Suprapubic skin (tissue), 4 donors: ENCODE measurements around the gene LRCH1. TPM values are rescaled to one million over a fixed set of nuclear protein-coding genes. Genes with fewer than 3 reads are reported as not detected.

ENCODE experiments used
- DNase-seq, 2 donors: peaks; one replicate each; pipeline ENCODE4 v3.0.0-alpha.2; 2019; ENCODE audit warnings: low spot score in 2 of 2
- H3K27ac ChIP-seq: fragments of 200-600 bp; sonication (generic); one replicate; pipeline ENCODE4 v1.5.1; 2019
- H3K27me3 ChIP-seq: fragments of 200-600 bp; sonication (generic); one replicate; pipeline ENCODE4 v1.5.1; 2019
- H3K36me3 ChIP-seq: fragments of 200-600 bp; sonication (generic); one replicate; pipeline ENCODE4 v1.5.1; 2019
- H3K4me1 ChIP-seq: fragments of 200-600 bp; sonication (generic); one replicate; pipeline ENCODE4 v1.5.1; 2019
- H3K4me3 ChIP-seq: fragments of 200-600 bp; sonication (generic); one replicate; pipeline ENCODE4 v1.5.1; 2019; ENCODE audit warnings: mild to moderate bottlenecking
- H3K9me3 ChIP-seq: fragments of 200-600 bp; sonication (generic); one replicate; pipeline ENCODE4 v1.5.1; 2019
- EP300 ChIP-seq: sonication (generic); formaldehyde crosslinking; IDR thresholded peaks from one replicate; pipeline ENCODE4 v1.6.1; 2017; ENCODE audit warnings: antibody characterized with exemption
- POLR2A ChIP-seq, 2 donors: fragments of 450-650 bp; IDR thresholded peaks; one replicate each; pipeline ENCODE4 v1.6.1; 2017; ENCODE audit warnings: antibody characterized with exemption in 2 of 2, mild to moderate bottlenecking in 2 of 2, moderate library complexity in 2 of 2
- POLR2AphosphoS5 ChIP-seq, 3 donors: sonication (generic); formaldehyde crosslinking; IDR thresholded peaks; one replicate each; pipeline ENCODE4 v1.6.1; 2017; ENCODE audit warnings: antibody characterized with exemption in 3 of 3
- WGBS: methylation state at CpG from one replicate; pipeline ENCODE4 v1.1.5; 2018; 5-methylcytosine and 5-hydroxymethylcytosine counted together
- total RNA-seq, 4 donors: library from RNA; depleted of rRNA; stranded (reverse); fragments of >200 nt; gene quantifications; one replicate each; pipeline ENCODE4 v1.1.0, GENCODE V29; 2016
- TF ChIP-seq, protein P1 (sequence below), 2 donors: fragments of 200-600 bp in 1 of 2; fragments of 450-650 bp in 1 of 2; sonication (generic) in 1 of 2; IDR thresholded peaks; one replicate each; pipeline ENCODE4 v1.5.1; 2016 to 2019; ENCODE audit warnings: antibody characterized with exemption in 2 of 2, mild to moderate bottlenecking in 1 of 2, moderate library complexity in 1 of 2

The LRCH1 gene
- total RNA-seq, 4 donors from 2014 or later: 29.1 to 44.7 (median 34.9) TPM

DNA sequence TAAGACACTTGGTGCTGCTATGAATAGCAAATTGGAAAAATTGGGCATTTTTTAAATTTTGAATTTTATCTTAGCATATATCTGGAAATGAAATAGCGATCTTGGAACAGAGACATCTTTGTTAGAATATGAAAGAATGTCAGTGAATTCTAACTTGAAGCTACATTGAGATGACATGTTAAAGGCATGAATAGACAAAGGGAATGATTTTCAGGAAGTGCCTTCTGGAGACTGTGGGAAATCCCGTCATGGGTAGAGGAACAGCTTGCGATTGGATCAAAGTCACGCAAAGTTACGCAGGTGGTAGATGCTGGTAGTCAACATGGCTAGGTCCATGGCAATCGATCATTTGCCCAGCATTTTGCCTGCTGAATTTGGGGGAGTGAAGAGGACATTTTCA is 43.5 kb downstream of the LRCH1 start:
- no peak for DNase-seq
- H3K27me3 ChIP-seq: no peaks in the 10 kb centered on the region
- H3K27ac ChIP-seq: peak overlapping the region; percentile 79
- H3K4me3 ChIP-seq: no peak overlapping the region
- no peak for TF ChIP-seq POLR2AphosphoS5 (IDR thresholded peaks at IDR 0.05)
- no peak for TF ChIP-seq EP300
- TF ChIP-seq POLR2A (IDR thresholded peaks at IDR 0.05): no peak
- TF ChIP-seq, protein P1, sequence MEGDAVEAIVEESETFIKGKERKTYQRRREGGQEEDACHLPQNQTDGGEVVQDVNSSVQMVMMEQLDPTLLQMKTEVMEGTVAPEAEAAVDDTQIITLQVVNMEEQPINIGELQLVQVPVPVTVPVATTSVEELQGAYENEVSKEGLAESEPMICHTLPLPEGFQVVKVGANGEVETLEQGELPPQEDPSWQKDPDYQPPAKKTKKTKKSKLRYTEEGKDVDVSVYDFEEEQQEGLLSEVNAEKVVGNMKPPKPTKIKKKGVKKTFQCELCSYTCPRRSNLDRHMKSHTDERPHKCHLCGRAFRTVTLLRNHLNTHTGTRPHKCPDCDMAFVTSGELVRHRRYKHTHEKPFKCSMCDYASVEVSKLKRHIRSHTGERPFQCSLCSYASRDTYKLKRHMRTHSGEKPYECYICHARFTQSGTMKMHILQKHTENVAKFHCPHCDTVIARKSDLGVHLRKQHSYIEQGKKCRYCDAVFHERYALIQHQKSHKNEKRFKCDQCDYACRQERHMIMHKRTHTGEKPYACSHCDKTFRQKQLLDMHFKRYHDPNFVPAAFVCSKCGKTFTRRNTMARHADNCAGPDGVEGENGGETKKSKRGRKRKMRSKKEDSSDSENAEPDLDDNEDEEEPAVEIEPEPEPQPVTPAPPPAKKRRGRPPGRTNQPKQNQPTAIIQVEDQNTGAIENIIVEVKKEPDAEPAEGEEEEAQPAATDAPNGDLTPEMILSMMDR (IDR thresholded peaks at IDR 0.05): no peak
- WGBS: 40% methylated on average over 6 of the region's 6 CpGs
- peaks cover 67% of the 10 kb centered on the region for H3K4me1 ChIP-seq
- H3K36me3 ChIP-seq: no peaks in the 10 kb centered on the region
- no peaks in the 10 kb centered on the region for H3K9me3 ChIP-seq

DNA sequence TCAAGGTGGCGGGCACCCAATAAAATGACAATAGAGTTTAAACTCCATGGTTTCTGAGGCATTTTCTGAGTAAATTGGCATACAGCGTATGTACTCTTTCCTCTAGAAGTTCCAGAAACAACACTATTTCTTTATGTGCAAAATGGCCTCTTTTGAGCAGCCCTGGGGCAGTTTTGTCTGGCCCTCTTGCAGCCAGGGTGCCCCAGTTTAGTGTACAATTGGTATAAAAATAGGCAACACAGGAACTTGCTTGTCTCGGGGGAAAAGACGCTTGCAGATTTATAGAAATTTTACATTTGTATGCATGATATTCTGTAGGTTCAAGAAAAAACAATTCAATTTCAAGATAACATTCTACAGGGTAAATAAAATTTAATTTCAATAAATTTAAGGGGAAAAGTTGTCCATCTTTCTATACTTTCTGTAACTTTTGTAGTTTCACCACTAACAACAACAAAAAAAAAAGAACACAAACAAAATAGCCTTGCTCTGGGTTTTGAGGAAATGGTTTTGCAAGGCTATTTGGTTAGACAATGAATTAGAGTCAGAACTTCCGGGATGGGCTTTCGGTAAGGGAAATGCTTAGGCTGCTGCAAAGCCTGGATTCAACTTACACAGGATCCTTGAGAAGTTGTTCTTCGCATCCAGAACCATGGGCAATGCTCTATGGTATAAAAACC is 45.3 kb downstream of the LRCH1 start:
- TF ChIP-seq EP300 (no peak), POLR2A (IDR thresholded peaks at IDR 0.05) (no peak), POLR2AphosphoS5 (IDR thresholded peaks at IDR 0.05) (no peak)
- TF ChIP-seq, protein P1 (IDR thresholded peaks at IDR 0.05): no peak
- H3K4me1 ChIP-seq: peaks cover 69% of the 10 kb centered on the region

DNA sequence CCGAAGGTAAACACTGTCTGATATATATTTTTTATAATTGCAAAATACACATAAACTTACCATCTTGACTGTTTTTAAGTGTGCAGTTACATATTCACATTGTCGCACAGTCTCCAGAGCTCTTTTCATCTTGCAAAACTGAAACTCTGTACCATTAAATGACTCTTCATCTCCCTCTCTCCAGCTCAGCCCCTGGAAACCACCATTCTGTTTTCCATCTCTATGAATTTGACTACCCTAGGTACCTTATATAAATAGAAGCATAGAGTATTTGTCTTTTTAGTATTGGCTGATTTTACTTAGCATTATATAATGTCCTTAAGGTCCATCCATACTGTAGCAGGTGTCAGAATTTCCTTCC is 45.8 kb downstream of the LRCH1 start:
- WGBS: 74% methylated on average over 2 of the region's 2 CpGs
- no peak for DNase-seq
- H3K4me1 ChIP-seq: peaks cover 71% of the 10 kb centered on the region
- H3K36me3 ChIP-seq: no peaks in the 10 kb centered on the region
- H3K27me3 ChIP-seq: no peaks in the 10 kb centered on the region
- TF ChIP-seq EP300 (no peak), POLR2A (IDR thresholded peaks at IDR 0.05) (no peak), POLR2AphosphoS5 (IDR thresholded peaks at IDR 0.05) (no peak)
- TF ChIP-seq, protein P1 (IDR thresholded peaks at IDR 0.05): no peak
- no peak overlapping the region for H3K4me3 ChIP-seq
- no peak overlapping the region for H3K27ac ChIP-seq
- no peaks in the 10 kb centered on the region for H3K9me3 ChIP-seq

More for the DNA sequence above, 45.3 kb downstream of the LRCH1 start:
- Histone ChIP-seq H3K36me3 (no peaks in the 10 kb centered on the region), H3K4me3 (no peak overlapping the region), H3K27me3 (no peaks in the 10 kb centered on the region), H3K27ac (peak overlapping the region; percentile 15), H3K9me3 (no peaks in the 10 kb centered on the region)
- DNase-seq: no peak
- 78% methylated on average over 7 of the region's 7 CpGs for WGBS

- H3K9me3 ChIP-seq: no peaks in the 10 kb centered on the region
- no peak overlapping the region for H3K4me3 ChIP-seq
- no peak overlapping the region for H3K27ac ChIP-seq
- no peak for DNase-seq
- TF ChIP-seq, protein P1 (IDR thresholded peaks at IDR 0.05): no peak
- TF ChIP-seq POLR2AphosphoS5 (IDR thresholded peaks at IDR 0.05): no peak
- no peak for TF ChIP-seq EP300
- TF ChIP-seq POLR2A (IDR thresholded peaks at IDR 0.05): no peak
- no peaks in the 10 kb centered on the region for H3K36me3 ChIP-seq
- peaks cover 72% of the 10 kb centered on the region for H3K4me1 ChIP-seq
- no peaks in the 10 kb centered on the region for H3K27me3 ChIP-seq
- WGBS: 81% methylated on average over 3 of the region's 3 CpGs
Measured at GRCh38 chr13:46600943-46601311, 48.0 kb downstream of the LRCH1 start.

DNA sequence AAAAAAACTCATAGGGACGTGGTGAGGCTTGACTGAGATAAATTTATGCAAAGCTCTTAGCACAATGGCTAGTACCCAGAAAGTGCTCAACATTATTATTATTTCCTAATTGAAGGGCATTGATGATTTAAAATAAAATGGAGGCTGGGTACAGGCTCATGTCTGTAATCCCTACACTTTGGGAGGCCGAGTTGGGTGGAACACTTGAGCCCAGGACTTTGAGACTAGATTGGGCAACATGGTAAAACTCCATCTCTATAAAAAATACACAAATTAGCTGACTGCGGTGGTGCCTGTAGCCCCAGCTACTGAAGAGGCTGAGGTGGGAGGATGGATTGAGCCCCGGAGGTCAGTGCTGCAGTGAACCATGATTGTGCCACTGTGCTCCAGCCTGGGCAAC is 49.6 kb downstream of the LRCH1 start:
- TF ChIP-seq POLR2AphosphoS5 (IDR thresholded peaks at IDR 0.05): no peak
- no peak for TF ChIP-seq EP300
- no peak for TF ChIP-seq POLR2A (IDR thresholded peaks at IDR 0.05)
- TF ChIP-seq, protein P1 (IDR thresholded peaks at IDR 0.05): no peak
- H3K27me3 ChIP-seq: no peaks in the 10 kb centered on the region
- H3K4me3 ChIP-seq: no peak overlapping the region
- H3K4me1 ChIP-seq: peaks cover 72% of the 10 kb centered on the region
- H3K27ac ChIP-seq: no peak overlapping the region
- 92% methylated on average over 4 of the region's 4 CpGs for WGBS
- no peaks in the 10 kb centered on the region for H3K9me3 ChIP-seq
- no peak for DNase-seq
- no peaks in the 10 kb centered on the region for H3K36me3 ChIP-seq
